ENCODE measurements around the gene MYOCD.

Gene MYOCD

GRCh38 chr17:12721581-12721980 lies 55.9 kb downstream of the MYOCD start:
- no peak for DNase-seq

GRCh38 chr17:12722282-12722681 lies 56.6 kb downstream of the MYOCD start:
- no peak for DNase-seq

- DNase-seq, result no peak
These were observed 60.4 kb downstream of the MYOCD start for GRCh38 chr17:12726131-12726530.

GRCh38 chr17:12727076-12727760 lies 61.5 kb downstream of the MYOCD start:
- DNase-seq, result no peak

- no peak for DNase-seq
These were observed 62.2 kb downstream of the MYOCD start for GRCh38 chr17:12727881-12728280.

DNA sequence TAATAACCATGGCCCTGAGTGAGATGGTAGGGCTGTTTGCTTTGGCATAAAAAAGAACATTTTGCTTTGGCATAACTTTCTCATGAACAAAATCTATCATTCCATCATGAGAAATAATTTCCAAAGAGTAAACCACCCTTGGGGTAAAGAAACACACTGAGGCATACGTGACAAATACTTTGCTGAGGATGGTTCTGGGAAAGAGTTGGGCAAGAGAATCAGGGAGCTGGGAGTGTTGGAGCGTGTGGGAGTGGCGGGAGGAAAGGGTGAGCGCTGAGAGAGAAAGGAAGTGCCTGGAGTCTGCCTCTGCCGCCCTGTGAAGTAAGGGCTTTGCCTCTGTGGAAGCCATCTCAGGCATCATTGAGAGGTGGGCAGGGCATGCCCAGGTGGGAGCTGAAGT lies 63.4 kb downstream of the MYOCD start:
- no peak for DNase-seq

- no peak for DNase-seq
These were observed 64.7 kb downstream of the MYOCD start for GRCh38 chr17:12730421-12730820.

DNA sequence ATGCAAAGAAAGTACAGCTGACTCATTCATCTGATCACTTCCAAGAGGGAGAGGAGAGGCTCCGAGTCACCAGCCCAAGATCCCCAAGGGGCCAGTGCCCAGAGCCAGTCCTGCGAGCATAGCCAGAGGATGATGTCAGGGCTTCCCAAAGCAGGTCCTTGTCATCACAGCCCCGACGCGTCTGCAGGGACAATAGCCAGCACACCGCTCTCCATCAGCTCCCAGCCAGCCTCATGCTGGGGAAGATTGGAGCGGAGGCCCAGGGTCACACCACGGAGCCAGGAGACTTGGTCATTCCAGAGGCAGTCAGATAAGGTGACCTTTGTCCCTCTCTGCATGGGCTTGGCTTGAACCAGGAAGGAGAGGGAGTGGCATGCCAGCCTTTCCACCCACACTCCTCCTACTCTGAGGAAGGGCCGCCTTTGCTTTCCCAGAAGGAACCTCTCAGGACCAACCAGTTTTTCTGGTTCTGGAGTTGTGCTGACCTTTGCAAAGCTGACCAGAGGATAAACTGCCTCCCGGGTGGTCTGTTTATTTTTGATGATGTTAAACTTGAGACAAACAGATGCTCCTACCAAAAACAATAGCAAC lies 65.3 kb downstream of the MYOCD start:
- no peak for DNase-seq

DNA sequence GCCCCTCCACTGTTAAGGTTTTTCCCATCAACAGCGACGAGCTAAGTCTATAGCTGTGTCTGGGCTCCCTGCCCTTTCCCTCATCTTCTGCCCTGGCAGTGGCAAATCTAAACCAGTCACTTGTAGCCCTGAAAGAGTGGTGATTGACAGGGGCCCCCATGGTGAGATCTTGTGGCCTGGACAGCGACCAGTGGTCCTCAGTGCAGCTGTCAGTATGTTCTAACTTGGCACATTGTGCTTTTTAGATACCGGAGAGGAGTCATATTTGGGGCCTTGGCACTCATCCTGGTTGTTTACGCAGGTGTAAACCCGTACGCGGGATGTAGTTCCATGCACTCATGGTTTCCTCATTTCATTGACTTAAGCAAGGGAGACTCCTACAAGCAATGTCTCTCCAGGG lies 66.1 kb downstream of the MYOCD start:
- no peak for DNase-seq

DNA sequence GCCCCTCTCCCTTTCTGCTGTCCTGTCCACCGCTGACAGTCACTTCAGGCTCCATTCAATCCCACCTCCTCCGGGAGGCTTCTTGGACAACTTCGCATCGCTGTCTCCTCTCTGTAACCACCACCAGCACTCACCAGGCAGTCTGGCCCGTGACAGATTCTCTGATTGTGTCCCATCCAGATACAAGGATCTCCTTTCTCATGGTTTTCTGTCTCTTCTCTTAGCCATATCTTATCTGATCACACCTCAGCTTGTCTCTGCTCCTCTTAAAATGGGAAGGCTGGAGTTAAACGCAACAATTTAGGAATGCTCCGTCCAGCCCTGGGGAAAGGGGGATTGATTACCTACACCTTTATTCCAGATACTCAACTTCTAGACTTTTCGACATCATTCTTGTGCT lies 66.7 kb downstream of the MYOCD start:
- DNase-seq, result no peak

DNA sequence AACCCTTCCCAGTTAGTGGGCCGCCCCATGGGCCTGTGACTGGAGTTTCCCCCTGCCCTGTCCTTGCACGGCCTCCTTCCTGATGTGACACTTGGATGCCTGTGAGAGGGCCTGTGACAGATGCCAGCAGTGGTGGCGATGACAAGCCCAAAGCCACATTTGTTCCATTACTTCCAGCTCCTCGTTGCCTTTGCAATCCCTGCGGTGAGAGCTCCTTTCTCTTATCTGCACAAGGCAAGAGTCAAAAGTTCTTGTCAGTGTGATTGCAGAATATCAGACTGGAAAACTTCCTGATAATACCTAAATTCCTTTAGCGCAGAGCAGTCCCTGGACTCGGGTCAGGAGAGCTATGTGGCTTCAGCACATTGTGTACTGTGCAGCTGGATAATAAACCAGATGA lies 69.2 kb downstream of the MYOCD start:
- DNase-seq, result no peak

DNA sequence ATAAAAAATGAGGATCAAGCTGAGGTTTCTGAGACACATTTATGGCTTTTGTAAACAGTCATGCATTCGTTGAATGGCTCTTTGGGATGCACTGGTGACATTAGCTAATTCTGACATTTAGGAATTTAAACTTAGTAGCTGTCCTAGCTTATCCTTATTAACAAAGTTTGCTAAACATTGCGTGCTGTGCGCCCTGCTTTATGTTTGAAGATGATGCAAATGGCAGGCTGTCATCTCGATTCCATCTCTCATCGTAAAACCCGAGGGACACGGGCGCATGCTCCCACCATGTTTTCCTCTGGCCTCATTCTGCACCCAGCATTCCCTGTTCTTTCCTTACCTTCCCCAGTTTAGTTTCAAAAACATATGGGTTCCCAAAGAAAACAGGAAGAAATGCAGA lies 69.8 kb downstream of the MYOCD start:
- no peak for DNase-seq

GRCh38 chr17:12736526-12736925 lies 70.8 kb downstream of the MYOCD start:
- DNase-seq, result no peak

GRCh38 chr17:12737740-12738469 lies 72.2 kb downstream of the MYOCD start:
- no peak for DNase-seq

DNA sequence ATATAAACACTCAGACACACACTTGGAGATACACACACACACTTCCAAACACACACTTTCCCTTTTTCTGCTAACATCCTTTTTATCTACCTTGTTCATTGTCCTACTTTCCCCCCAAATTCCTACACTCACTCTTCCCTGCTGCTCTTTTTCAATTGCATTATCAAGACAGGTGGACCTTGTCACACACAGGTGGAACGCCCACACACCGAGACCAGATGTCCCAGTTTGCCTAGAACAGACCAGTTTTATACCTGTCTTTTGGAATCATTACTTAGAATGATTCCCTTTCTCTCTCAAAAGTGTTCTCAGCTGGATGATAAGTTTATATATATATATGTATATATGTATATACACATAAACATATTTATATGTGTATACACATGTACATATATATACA lies 72.9 kb downstream of the MYOCD start:
- no peak for DNase-seq

- no peak for DNase-seq
These were observed 73.8 kb downstream of the MYOCD start for GRCh38 chr17:12739500-12739899.

- no peak for DNase-seq
These were observed 77.4 kb downstream of the MYOCD start for GRCh38 chr17:12743046-12743445.

GRCh38 chr17:12744298-12744697 lies 78.6 kb downstream of the MYOCD start:
- DNase-seq, result no peak

- no peak for DNase-seq
These were observed 79.1 kb downstream of the MYOCD start for GRCh38 chr17:12744786-12745185.

- DNase-seq, result no peak
These were observed 79.8 kb downstream of the MYOCD start for GRCh38 chr17:12745486-12745885.

- DNase-seq, result no peak
These were observed 91.1 kb downstream of the MYOCD start for GRCh38 chr17:12756786-12757185.

GRCh38 chr17:12759090-12759489 lies 93.4 kb downstream of the MYOCD start:
- no peak for DNase-seq

DNA sequence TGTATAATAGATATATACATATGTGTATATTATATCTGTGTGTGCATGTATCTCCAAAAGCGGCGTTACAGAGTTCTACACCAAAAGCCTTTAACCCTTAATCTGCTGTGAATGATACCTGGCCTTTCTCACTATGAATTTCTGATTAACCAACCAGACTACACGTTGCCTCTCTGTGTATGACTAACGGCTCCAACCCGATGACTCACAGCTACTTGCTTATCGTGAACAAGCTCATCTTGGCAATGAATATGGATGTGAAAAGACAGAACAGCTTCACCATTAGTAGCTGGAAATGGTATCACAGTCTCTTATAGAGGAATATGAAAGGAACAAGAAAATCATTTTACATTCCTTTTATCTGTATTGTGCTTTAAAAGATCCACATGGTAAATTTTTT lies 99.9 kb downstream of the MYOCD start:
- DNase-seq, result no peak

DNA sequence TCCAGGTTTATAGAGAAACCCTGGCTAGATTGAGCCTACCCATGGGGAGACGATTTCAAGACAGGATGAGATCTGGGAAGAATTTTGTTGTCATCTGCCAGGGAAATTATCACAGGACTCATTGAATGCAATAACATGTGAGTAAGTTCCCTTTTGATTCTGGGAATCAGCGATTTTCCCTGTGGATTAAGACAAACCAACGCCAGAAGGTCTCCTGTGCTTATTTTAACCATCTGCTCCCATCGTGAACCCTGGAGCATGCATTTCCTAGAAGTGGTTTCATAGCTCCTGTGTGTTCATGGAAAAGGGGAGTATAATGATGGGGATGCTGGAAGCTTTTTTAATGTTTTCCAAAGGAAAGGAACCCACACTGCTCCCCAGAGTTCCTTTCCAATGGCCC lies 102.6 kb downstream of the MYOCD start:
- DNase-seq, result peak; percentile 41

All from NCI-H82 (cell line).